HG03175 (cell line): ENCODE data around the gene DNAJB14.
"Not testable (repeated sequence)": the region's sequence is repeated elsewhere in the genome, so short reads cannot be mapped to it uniquely, and the experiment has no call there.

Experiments
- ATAC-seq: cut with Tn5 transposase; IDR thresholded peaks from one replicate; pipeline ENCODE4 v1.9.1; 2021; ENCODE audit warnings: mild to moderate bottlenecking, moderate library complexity; ENCODE audit not compliant: unreplicated experiment

The DNAJB14 gene

DNA sequence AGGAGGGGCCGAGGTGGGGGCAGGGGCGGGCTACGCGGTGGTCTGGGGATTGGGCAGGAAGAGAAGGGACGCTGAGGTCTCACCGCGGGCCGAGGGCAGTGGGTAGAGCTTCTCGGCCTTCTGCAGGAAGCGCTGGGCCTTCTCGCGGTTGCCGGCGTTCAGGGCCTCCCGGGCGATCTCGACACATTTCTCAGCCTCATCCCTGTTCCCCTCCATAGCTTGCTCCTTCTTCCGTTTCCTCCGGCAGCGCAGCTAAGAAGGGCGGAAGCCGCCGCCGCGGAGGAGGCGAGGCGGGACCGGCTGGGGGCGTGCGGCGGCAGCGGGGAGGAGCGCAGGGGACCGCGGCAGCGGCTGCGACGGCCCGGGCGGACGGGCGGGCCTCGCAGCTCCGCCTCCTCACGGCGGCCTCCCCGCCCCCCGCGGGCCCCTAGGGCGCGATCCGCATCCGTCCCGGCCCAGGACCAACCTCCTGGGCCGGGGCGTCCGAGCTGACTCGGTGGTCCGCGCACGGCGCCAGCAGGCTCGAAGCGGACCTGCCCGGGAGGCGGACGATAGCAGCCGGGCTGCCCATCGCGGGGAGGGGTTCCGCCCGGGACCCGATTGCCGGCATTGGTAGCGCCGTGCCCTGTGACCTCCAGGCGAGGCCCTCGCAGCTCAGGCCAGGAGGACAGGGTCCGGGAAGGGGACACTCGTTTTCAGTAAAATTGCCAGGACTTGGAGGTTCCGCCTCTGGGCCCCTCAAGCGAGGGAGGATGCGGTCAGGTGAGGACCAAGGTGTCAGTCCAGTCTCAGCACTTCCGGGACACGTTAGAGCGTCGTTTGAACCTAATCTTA, at the start of gene DNAJB14:
Gene DNAJB14, minus strand, starts transcription at position 263 of the 834 bp plus-strand sequence. Its CDS starts 47 bp downstream, at position 216.
- peak; percentile 36 for ATAC-seq

GRCh38 chr4:99991741-99992140, 45.3 kb upstream of the DNAJB14 start:
- ATAC-seq: no peak

GRCh38 chr4:99987681-99988080, 41.3 kb upstream of the DNAJB14 start:
- no peak for ATAC-seq

DNA sequence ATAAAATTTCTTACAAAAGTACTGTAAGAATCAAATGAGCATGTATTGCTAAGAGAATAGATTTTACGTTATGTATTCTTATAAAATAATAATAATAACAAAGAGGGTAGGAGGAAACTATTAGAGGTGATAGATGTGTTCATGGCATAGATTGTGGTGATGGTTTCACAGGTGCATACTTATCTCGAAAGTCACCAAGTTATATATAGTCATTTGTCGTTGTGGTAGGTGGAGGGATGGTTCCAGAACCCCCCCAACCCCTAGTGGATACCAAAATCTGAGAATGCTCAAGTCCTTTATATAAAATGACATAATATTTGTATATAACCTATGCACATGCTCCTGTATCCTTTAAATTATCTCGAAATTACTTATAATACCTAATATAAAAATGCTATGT, 40.4 kb upstream of the DNAJB14 start:
- peak; percentile 48 for ATAC-seq

DNA sequence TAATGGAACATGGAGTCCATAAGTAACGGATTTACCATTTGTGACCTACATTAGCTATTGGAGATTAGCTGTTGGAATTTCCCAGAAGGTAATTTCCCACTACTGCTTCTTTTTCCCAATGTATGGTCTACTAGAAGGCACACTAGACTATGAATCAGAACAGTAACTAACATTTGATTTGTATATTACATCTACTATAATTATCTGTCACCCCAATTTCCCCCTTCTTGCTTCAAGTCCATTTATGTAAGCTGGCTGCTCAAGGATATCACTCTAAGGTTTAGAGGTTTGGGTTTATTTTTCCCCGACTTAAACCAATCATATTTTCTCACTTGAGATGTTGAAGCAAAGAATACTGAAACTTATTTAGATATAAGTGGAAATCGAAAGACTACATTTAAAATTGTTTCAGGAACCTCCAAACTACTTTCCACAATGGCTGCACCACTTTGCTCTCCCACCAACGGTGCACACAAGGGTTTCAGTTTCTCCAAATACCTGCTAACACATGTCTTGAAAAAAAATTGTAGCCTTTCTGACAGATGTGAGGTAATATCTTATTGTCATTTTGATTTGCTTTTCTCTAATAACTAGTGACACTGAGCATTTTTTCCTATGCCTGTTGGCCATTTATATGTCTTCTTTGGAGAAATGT, 37.0 kb upstream of the DNAJB14 start:
- ATAC-seq: no peak

- no peak for ATAC-seq
Measured at GRCh38 chr4:99979872-99980271, 33.5 kb upstream of the DNAJB14 start.

GRCh38 chr4:99971453-99972111, 25.2 kb upstream of the DNAJB14 start:
- ATAC-seq: no peak

DNA sequence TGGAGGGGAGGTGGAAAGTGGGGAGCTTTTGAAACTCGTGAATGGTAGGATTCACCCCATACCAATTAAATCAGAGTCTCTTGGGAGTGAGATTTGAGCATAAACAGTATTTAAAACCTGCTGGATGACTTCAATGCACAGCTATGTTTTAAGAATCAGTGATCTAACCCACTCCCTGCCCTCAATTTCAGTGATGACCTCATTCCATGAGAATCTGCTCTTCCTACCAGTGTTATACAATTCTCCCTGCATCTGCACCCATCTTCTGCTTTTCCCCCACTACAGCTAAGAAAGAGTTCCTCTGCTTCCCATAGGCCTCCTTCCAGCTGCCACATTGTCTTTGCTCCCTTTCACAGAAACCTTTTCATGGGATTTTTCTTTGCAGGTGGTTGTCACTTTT, 21.9 kb upstream of the DNAJB14 start:
- no peak for ATAC-seq

GRCh38 chr4:99966692-99967091, 20.3 kb upstream of the DNAJB14 start:
- ATAC-seq: no peak

GRCh38 chr4:99965674-99966350, 19.4 kb upstream of the DNAJB14 start:
- ATAC-seq: no peak

GRCh38 chr4:99965173-99965572, 18.8 kb upstream of the DNAJB14 start:
- ATAC-seq: no peak

- ATAC-seq: no peak
Measured at GRCh38 chr4:99961711-99962110, 15.3 kb upstream of the DNAJB14 start.

GRCh38 chr4:99960648-99961047, 14.2 kb upstream of the DNAJB14 start:
- no peak for ATAC-seq

DNA sequence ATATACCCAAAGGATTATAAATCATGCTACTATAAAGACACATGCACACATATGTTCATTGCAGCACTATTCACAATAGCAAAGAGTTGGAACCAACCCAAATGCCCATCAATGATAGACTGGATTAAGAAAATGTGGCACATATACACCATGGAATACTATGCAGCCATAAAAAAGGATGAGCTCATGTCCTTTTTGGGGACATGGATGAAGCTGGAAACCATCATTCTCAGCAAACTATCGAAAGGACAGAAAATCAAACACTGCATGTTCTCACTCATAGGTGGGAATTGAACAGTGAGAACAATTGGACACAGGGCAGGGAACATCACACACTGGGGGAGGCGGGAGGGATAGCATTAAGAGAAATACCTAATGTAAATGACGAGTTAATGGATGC, 11.8 kb upstream of the DNAJB14 start:
- not testable (repeated sequence) for ATAC-seq

- ATAC-seq: no peak
Measured at GRCh38 chr4:99950913-99951254, 4.5 kb upstream of the DNAJB14 start.

DNA sequence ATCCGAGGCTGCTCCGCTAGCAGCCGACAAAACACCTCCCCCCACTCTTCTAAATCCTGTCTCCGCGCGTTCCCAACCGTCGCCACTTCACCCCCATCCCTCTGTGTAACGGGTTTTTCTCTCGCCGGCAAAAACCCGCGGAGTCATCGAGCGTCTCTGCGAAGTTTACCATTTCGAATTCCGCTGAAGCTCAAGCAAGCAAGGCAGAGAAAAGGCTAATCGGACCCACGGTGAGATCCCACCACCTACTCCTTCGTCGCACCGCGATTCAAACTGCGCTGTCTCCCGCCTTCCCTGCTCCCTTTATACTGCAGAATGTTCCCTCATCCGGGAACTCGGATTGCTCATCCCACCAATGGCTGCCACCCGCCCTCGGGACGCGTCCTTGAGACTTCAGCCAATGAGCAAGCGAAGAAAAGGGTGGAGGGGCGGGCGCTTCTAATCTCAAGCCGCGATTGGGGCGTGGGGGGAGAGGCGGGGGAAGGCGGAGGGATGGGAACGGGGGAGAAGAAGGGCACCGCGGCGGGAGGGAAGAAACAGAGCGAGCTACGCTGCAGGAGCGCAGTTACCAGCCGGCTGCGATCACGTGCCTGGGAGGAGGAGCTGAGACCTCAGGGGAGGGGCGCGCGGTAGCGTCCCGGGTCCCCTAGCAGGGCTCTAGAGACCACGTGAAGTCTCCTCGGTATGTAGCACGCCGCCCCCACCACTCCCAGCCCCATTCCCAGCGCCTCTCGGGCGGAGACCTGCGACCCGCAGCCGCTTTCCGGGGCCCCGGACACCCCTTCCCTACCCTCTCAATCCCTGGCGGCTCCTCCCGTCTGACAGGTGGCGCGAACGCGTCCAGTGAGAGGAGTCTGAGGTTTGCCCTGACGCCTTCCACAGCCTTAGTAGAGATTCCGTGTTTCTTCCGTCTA, 3.8 kb upstream of the DNAJB14 start, which contains the start of gene H2AZ1:
Gene H2AZ1, minus strand, starts transcription at position 277 of the 914 bp plus-strand sequence. Its CDS starts 105 bp downstream, at position 172.
- ATAC-seq: peak; percentile 58

- peak; percentile 27 for ATAC-seq
Measured at GRCh38 chr4:99949034-99949998, 2.9 kb upstream of the DNAJB14 start.

DNA sequence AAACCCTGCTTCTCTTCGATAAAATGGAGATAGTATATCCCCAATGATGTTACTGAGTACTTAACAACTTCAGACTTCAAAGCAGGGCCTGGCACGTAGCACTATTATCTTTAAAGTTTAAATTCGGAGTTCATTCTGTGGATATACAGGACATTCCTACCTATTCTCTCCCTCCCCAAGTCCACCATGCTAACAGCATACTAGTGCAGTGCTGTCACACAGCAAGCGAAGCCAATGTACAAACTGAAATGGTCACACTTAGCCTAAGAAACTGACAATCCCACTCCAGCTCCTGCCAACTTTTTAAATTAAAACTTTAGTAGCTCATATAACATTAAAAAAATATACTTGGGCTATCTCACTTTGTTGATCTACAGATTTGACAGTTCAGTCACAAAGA, 1.2 kb upstream of the DNAJB14 start:
- ATAC-seq: no peak

GRCh38 chr4:99947190-99947578, 766 bp upstream of the DNAJB14 start:
- ATAC-seq: no peak
